Activated CD4-positive, CD25-positive, alpha-beta regulatory T cell (primary cell): ENCODE measurements around the gene DBT.
"Not testable (repeated sequence)": the region's sequence is repeated elsewhere in the genome, so short reads cannot be mapped to it uniquely, and the experiment has no call there.

Experiments
- DNase-seq, 4 experiments: peaks; one replicate each; lab custom pipeline; 2025; lab: John Stamatoyannopoulos, UW

DBT gene

GRCh38 chr1:100250807-100251206, 1.2 kb upstream of the DBT start:
- no peak for DNase-seq

GRCh38 chr1:100250264-100250663, 630 bp upstream of the DBT start:
- DNase-seq: no peak

GRCh38 chr1:100249155-100249536, 488 bp downstream of the DBT start:
- no peak for DNase-seq

GRCh38 chr1:100246738-100247137, 2.9 kb downstream of the DBT start:
- DNase-seq: no peak

DNA sequence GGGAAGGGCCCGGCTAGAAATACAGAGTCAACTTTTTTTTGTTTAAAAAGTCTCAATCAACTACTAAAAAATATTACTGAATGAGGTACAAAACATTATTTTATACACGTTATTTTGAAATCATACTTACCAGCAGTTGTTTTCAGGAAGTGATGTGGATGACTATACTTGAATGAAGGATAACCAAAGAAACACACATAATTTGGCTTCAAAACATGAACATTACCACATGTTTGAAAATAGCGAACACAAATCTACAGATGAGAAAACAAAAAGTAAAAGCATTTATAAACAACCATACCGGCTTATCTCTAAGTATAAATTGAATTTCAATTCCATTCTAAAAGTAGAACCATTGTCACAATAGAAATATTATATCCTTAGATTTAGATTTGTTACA, 9.0 kb downstream of the DBT start:
- no peak for DNase-seq

GRCh38 chr1:100239961-100240360, 9.7 kb downstream of the DBT start:
- no peak for DNase-seq

GRCh38 chr1:100237091-100237490, 12.5 kb downstream of the DBT start:
- no peak for DNase-seq

GRCh38 chr1:100234432-100234831, 15.2 kb downstream of the DBT start:
- DNase-seq: no peak

GRCh38 chr1:100233566-100233965, 16.1 kb downstream of the DBT start:
- DNase-seq: not testable (repeated sequence)

- no peak for DNase-seq
Observed at GRCh38 chr1:100232156-100232555, 17.5 kb downstream of the DBT start.

- no peak for DNase-seq
Observed at GRCh38 chr1:100231721-100232120, 17.9 kb downstream of the DBT start.

- no peak for DNase-seq
Observed at GRCh38 chr1:100230765-100231164, 18.9 kb downstream of the DBT start.

- DNase-seq: no peak
Observed at GRCh38 chr1:100229681-100230443, 19.8 kb downstream of the DBT start.

DNA sequence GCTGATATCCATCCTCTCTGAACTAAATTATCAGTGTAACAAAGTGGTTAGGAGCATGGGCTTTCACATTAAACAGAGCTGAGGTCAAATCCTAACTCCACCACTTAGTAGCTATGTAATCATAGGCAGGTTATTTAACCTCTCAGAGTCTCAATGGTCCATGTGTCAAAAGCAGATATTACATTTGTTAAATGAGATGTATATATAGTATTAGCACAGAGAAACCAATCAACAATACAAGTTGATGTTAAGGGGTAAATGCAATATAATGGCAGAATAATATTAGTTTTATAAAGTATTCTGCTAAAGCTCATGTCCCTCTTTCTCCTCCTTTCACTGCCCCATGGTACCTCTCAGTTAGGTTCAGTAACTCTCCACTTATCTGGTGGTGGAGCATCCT, 27.2 kb downstream of the DBT start:
- DNase-seq: no peak

- DNase-seq: no peak
Observed at GRCh38 chr1:100219883-100220282, 29.8 kb downstream of the DBT start.

- no peak for DNase-seq
Observed at GRCh38 chr1:100219457-100219856, 30.2 kb downstream of the DBT start.

DNA sequence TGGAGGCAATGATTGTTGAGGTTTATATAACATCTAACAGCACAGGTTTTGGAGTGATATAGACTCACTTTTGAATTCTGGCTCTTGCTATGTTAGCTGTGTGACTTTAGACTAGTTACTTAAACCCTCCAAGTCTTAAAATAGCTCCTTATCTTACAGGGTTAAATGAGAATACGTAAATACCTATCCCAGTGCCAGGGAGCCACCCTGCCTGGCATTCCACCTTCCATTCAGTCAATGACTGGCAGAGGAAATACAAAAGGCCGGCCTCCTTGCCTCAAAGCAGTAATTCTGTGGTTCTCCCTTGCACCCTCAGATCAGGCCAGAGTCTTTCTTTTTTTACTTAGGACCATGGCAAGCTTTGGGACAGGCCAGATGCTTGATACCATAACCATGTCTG, 31.8 kb downstream of the DBT start:
- no peak for DNase-seq

- no peak for DNase-seq
Observed at GRCh38 chr1:100215101-100215500, 34.5 kb downstream of the DBT start.

DNA sequence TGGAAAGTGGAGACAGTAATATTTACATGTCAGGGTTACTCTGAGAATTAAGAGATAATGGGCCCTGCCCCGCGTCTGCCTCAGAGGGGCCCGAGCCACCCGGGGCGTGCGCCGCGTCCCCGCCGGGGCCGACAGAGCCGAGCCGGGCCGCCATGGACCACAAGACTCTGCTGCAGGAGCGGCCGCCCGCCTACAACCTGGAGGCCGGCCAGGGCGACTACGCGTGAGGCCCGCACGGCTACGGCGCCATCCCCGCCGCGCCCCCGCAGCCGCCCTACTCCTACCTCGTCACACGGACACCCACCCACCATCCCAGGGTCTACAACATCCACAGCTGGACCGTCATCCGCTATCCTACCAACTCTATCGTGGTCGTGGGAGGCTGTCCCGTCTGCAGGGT, 36.5 kb downstream of the DBT start:
- no peak for DNase-seq

- no peak for DNase-seq
Observed at GRCh38 chr1:100206301-100206700, 43.3 kb downstream of the DBT start.

GRCh38 chr1:100205593-100205992, 44.0 kb downstream of the DBT start:
- DNase-seq: not testable (repeated sequence)

DNA sequence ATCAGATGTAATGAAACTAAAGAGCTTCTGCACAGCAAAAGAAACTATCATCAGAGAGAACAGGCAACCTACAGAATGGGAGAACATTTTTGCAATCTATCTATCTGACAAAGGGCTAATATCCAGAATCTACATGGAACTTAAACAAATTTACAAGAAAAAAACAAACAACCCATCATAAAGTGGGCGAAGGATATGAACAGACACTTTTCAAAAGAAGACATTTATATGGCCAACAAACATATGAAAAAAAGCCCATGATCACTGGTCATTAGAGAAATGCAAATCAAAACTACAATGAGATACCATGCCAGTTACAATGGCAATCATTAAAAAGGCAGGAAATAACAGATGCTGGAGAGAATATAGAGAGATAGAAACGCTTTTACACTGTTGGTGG, 44.5 kb downstream of the DBT start:
- DNase-seq: not testable (repeated sequence)

- not testable (repeated sequence) for DNase-seq
Observed at GRCh38 chr1:100202703-100203102, 46.9 kb downstream of the DBT start.

DNA sequence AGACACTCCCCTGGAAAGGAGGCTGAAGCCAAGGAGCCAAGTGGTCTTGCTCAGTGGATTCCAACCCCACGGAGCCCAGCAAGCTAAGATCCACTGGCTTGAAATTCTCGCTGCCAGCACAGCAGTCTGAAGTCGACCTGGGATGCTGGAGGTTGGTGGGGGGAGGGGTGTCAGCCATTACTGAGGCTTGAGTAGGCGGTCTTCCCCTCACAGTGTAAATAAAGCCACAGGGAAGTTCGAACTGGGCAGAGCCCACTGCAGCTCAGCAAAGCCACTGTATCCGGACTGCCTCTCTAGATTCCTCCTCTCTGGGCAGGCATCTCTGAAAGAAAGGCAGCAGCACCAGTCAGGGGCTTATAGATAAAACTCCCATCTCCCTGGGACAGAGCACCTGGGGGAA, 49.6 kb downstream of the DBT start:
- DNase-seq: not testable (repeated sequence)
